ENCODE measurements around the gene PGF.
A peak's percentile ranks its signal among the peaks of the same experiment; 100 is the strongest.

PGF gene

GRCh38 chr14:74918380-74918779, 37.0 kb downstream of the PGF start:
- no peak for DNase-seq (ENCODE audit: low read depth)
- TF ChIP-seq CTCF (IDR thresholded peaks at IDR 0.05; ENCODE audit: control insufficient read depth, extremely low read depth, insufficient read depth): no peak
- no peak overlapping the region for H3K4me3 ChIP-seq (ENCODE audit: low read depth, low read length)

- no peak for DNase-seq (ENCODE audit: low read depth)
- no peak for TF ChIP-seq CTCF (IDR thresholded peaks at IDR 0.05; ENCODE audit: control insufficient read depth, extremely low read depth, insufficient read depth)
- no peak overlapping the region for H3K4me3 ChIP-seq (ENCODE audit: low read depth, low read length)
Observed at GRCh38 chr14:74917646-74918081, 37.7 kb downstream of the PGF start.

GRCh38 chr14:74917178-74917543, 38.2 kb downstream of the PGF start:
- no peak for TF ChIP-seq CTCF (IDR thresholded peaks at IDR 0.05; ENCODE audit: control insufficient read depth, extremely low read depth, insufficient read depth)
- no peak for DNase-seq (ENCODE audit: low read depth)
- no peak overlapping the region for H3K4me3 ChIP-seq (ENCODE audit: low read depth, low read length)

- no peak for TF ChIP-seq CTCF (IDR thresholded peaks at IDR 0.05; ENCODE audit: control insufficient read depth, extremely low read depth, insufficient read depth)
- no peak for DNase-seq (ENCODE audit: low read depth)
- H3K4me3 ChIP-seq (ENCODE audit: low read depth, low read length): no peak overlapping the region
Observed at GRCh38 chr14:74915826-74916225, 39.6 kb downstream of the PGF start.

- no peak for TF ChIP-seq CTCF (IDR thresholded peaks at IDR 0.05; ENCODE audit: control insufficient read depth, extremely low read depth, insufficient read depth)
- H3K4me3 ChIP-seq (ENCODE audit: low read depth, low read length): no peak overlapping the region
- no peak for DNase-seq (ENCODE audit: low read depth)
Observed at GRCh38 chr14:74915426-74915825, 40.0 kb downstream of the PGF start.

GRCh38 chr14:74913986-74914573, 41.3 kb downstream of the PGF start:
- peak; percentile 8 for DNase-seq (ENCODE audit: low read depth)
- peak; percentile 79 for TF ChIP-seq CTCF (IDR thresholded peaks at IDR 0.05; ENCODE audit: control insufficient read depth, extremely low read depth, insufficient read depth)

GRCh38 chr14:74913393-74913910, 41.9 kb downstream of the PGF start:
- no peak for DNase-seq (ENCODE audit: low read depth)
- H3K4me3 ChIP-seq (ENCODE audit: low read depth, low read length): no peak overlapping the region
- no peak for TF ChIP-seq CTCF (IDR thresholded peaks at IDR 0.05; ENCODE audit: control insufficient read depth, extremely low read depth, insufficient read depth)

More at GRCh38 chr14:74913986-74914573, 41.3 kb downstream of the PGF start:
- H3K4me3 ChIP-seq (ENCODE audit: low read depth, low read length): no peak overlapping the region
